CD4-positive, CD25-positive, alpha-beta regulatory T cell (primary cell): ENCODE data around the gene CXXC5. TPM values are rescaled to one million over a fixed set of nuclear protein-coding genes. Genes with fewer than 3 reads are reported as not detected.

Experiments used
- ATAC-seq, 2 donors: fragments of 150-1000 bp; cut with Tn5 transposase; one replicate each; pipeline ENCODE4 v1.10.0; 2021; ENCODE audit warnings: low read depth in 2 of 2, moderate number of reproducible peaks in 2 of 2, moderate library complexity in 1 of 2
- DNase-seq, 3 donors: peaks; one replicate each; pipeline versions ENCODE4 v3.0.0 to v3.0.0-alpha.2; 2012 to 2022; ENCODE audit warnings: mixed read lengths in 1 of 3
- H3K27ac ChIP-seq: one replicate; pipeline ENCODE4 v1.7.0; 2013; ENCODE audit warnings: mild to moderate bottlenecking, low read length; ENCODE audit not compliant: insufficient read depth, poor library complexity, severe bottlenecking
- H3K27me3 ChIP-seq: one replicate; pipeline ENCODE4 v1.7.0; 2013; ENCODE audit warnings: low read length; ENCODE audit not compliant: control insufficient read depth, insufficient read depth
- H3K36me3 ChIP-seq: one replicate; pipeline ENCODE4 v1.7.0; 2013; ENCODE audit warnings: mild to moderate bottlenecking, low read length, moderate library complexity; ENCODE audit not compliant: control insufficient read depth, insufficient read depth
- H3K4me1 ChIP-seq: 2 replicates; pipeline ENCODE4 v1.7.0; 2013; ENCODE audit warnings: mild to moderate bottlenecking, low read length; ENCODE audit not compliant: insufficient read depth, control insufficient read depth, poor library complexity, severe bottlenecking
- H3K4me3 ChIP-seq: one replicate; pipeline ENCODE4 v1.7.0; 2013; ENCODE audit warnings: low read depth, mild to moderate bottlenecking, low read length, moderate library complexity
- H3K9me3 ChIP-seq, 2 experiments: 1 replicate in 1 of 2; 2 replicates in 1 of 2; pipeline ENCODE4 v1.7.0; 2013; ENCODE audit warnings: low read length in 2 of 2, mild to moderate bottlenecking in 1 of 2, moderate library complexity in 1 of 2; ENCODE audit not compliant: control insufficient read depth in 2 of 2
- H3K27ac Mint-ChIP-seq, 3 donors: one replicate each; pipeline ENCODE4 v1.8.0; 2020 to 2022; ENCODE audit warnings: mild to moderate bottlenecking in 3 of 3, mixed read lengths in 3 of 3, moderate library complexity in 2 of 3
- H3K27me3 Mint-ChIP-seq: one replicate; pipeline ENCODE4 v1.8.0; 2022; ENCODE audit warnings: mild to moderate bottlenecking, mixed read lengths
- H3K36me3 Mint-ChIP-seq: one replicate; pipeline ENCODE4 v1.8.0; 2020; ENCODE audit warnings: mixed read lengths
- H3K4me1 Mint-ChIP-seq, 4 donors: one replicate each; pipeline ENCODE4 v1.8.0; 2020 to 2022; ENCODE audit warnings: mixed read lengths in 4 of 4, mild to moderate bottlenecking in 1 of 4
- H3K4me3 Mint-ChIP-seq, 4 donors: one replicate each; pipeline ENCODE4 v1.8.0; 2020 to 2022; ENCODE audit warnings: mild to moderate bottlenecking in 4 of 4, mixed read lengths in 4 of 4, moderate library complexity in 3 of 4
- H3K9me3 Mint-ChIP-seq, 7 donors: one replicate each; pipeline ENCODE4 v1.8.0; 2020 to 2022; ENCODE audit warnings: mixed read lengths in 7 of 7, mild to moderate bottlenecking in 3 of 7, moderate library complexity in 2 of 7
- polyA plus RNA-seq, 4 donors: library from polyadenylated mRNA; unstranded; fragments of 300-500 nt; fragmentation: Illumina TruSeq; gene quantifications; one replicate each; pipeline ENCODE4 v1.2.3, GENCODE V29; 2021
- total RNA-seq: library from RNA; stranded (reverse); gene quantifications from one replicate; pipeline ENCODE4 v1.2.3, GENCODE V29; 2022

CXXC5 gene
- total and polyA plus RNA-seq, 5 donors from 2014 or later, result 4.6 to 12.7 (median 8.0) TPM

GRCh38 chr5:139654871-139655491 lies 6.8 kb downstream of the CXXC5 start:
- H3K9me3 ChIP-seq, result no peaks in the 10 kb centered on the region
- no peak overlapping the region for H3K4me3 ChIP-seq
- Mint-ChIP-seq H3K9me3 (no peaks in the 10 kb centered on the region), H3K4me3 (no peak overlapping the region), H3K4me1 (peaks cover 6 to 58% (median 22%) of the 10 kb centered on the region in 4 donors), H3K27me3 (peaks cover 32% of the 10 kb centered on the region), H3K36me3 (peaks cover 4% of the 10 kb centered on the region), H3K27ac (no peak overlapping the region)
- H3K27ac ChIP-seq, result no peak overlapping the region
- DNase-seq, result no peak
- H3K27me3 ChIP-seq, result peaks cover 10% of the 10 kb centered on the region
- no peaks in the 10 kb centered on the region for H3K36me3 ChIP-seq
- no peak for ATAC-seq
- peaks cover 20% of the 10 kb centered on the region for H3K4me1 ChIP-seq

- H3K9me3 Mint-ChIP-seq, result no peaks in the 10 kb centered on the region
- Histone ChIP-seq H3K4me1 (peaks cover 12% of the 10 kb centered on the region), H3K27me3 (peaks cover 10% of the 10 kb centered on the region), H3K27ac (no peak overlapping the region), H3K36me3 (no peaks in the 10 kb centered on the region), H3K9me3 (no peaks in the 10 kb centered on the region), H3K4me3 (no peak overlapping the region)
- no peak overlapping the region for H3K4me3 Mint-ChIP-seq
- no peak for DNase-seq
- no peak for ATAC-seq
- H3K27ac Mint-ChIP-seq, result no peak overlapping the region
- peaks cover 4% of the 10 kb centered on the region for H3K36me3 Mint-ChIP-seq
- peaks cover 6 to 54% (median 22%) of the 10 kb centered on the region in 4 donors for H3K4me1 Mint-ChIP-seq
- H3K27me3 Mint-ChIP-seq, result peaks cover 26% of the 10 kb centered on the region
Observed at GRCh38 chr5:139655727-139656271, 7.7 kb downstream of the CXXC5 start.

GRCh38 chr5:139657363-139658321 lies 9.5 kb downstream of the CXXC5 start:
- H3K27me3 Mint-ChIP-seq, result peaks cover 7% of the 10 kb centered on the region
- peaks cover 4% of the 10 kb centered on the region for H3K36me3 Mint-ChIP-seq
- no peak overlapping the region for H3K4me3 ChIP-seq
- H3K4me1 ChIP-seq, result no peaks in the 10 kb centered on the region
- ATAC-seq, result no peak
- DNase-seq, result no peak
- H3K27ac ChIP-seq, result no peak overlapping the region
- no peaks in the 10 kb centered on the region for H3K36me3 ChIP-seq
- H3K27ac Mint-ChIP-seq, result peak overlapping the region in 1 of 3 donors; percentile 82
- peaks cover 2 to 43% (median 8%) of the 10 kb centered on the region in 4 donors for H3K4me1 Mint-ChIP-seq
- H3K9me3 ChIP-seq, result no peaks in the 10 kb centered on the region
- H3K27me3 ChIP-seq, result peaks cover under 1% of the 10 kb centered on the region
- H3K4me3 Mint-ChIP-seq, result peak overlapping the region in 1 of 4 donors; percentile 53
- H3K9me3 Mint-ChIP-seq, result no peaks in the 10 kb centered on the region

GRCh38 chr5:139658501-139658927 lies 10.4 kb downstream of the CXXC5 start:
- Histone ChIP-seq H3K27me3 (no peaks in the 10 kb centered on the region), H3K36me3 (no peaks in the 10 kb centered on the region), H3K4me3 (no peak overlapping the region), H3K9me3 (no peaks in the 10 kb centered on the region), H3K27ac (no peak overlapping the region), H3K4me1 (no peaks in the 10 kb centered on the region)
- Mint-ChIP-seq H3K27ac (peak overlapping the region in 1 of 3 donors; percentile 29), H3K4me3 (peak overlapping the region in 2 of 4 donors; percentile 31 to 53), H3K4me1 (peaks cover 0 to 39% (median 6%) of the 10 kb centered on the region in 4 donors), H3K36me3 (peaks cover 4% of the 10 kb centered on the region), H3K27me3 (no peaks in the 10 kb centered on the region), H3K9me3 (no peaks in the 10 kb centered on the region)
- DNase-seq (no peak), ATAC-seq (no peak)

GRCh38 chr5:139658928-139659667 lies 10.9 kb downstream of the CXXC5 start:
- ATAC-seq (no peak), DNase-seq (no peak)
- H3K27me3 Mint-ChIP-seq, result no peaks in the 10 kb centered on the region
- no peaks in the 10 kb centered on the region for H3K36me3 ChIP-seq
- no peaks in the 10 kb centered on the region for H3K27me3 ChIP-seq
- H3K4me1 Mint-ChIP-seq, result peaks cover 0 to 34% (median 6%) of the 10 kb centered on the region in 4 donors
- peak overlapping the region in 1 of 3 donors; percentile 29 for H3K27ac Mint-ChIP-seq
- no peaks in the 10 kb centered on the region for H3K9me3 Mint-ChIP-seq
- no peak overlapping the region for H3K4me3 ChIP-seq
- no peaks in the 10 kb centered on the region for H3K4me1 ChIP-seq
- H3K27ac ChIP-seq, result no peak overlapping the region
- H3K4me3 Mint-ChIP-seq, result peak overlapping the region in 1 of 4 donors; percentile 31
- H3K9me3 ChIP-seq, result no peaks in the 10 kb centered on the region
- H3K36me3 Mint-ChIP-seq, result peaks cover 4% of the 10 kb centered on the region

GRCh38 chr5:139659695-139660101 lies 11.5 kb downstream of the CXXC5 start:
- H3K4me1 Mint-ChIP-seq, result peaks cover 0 to 29% (median 6%) of the 10 kb centered on the region in 4 donors
- H3K27me3 ChIP-seq, result no peaks in the 10 kb centered on the region
- H3K9me3 ChIP-seq, result no peaks in the 10 kb centered on the region
- H3K36me3 Mint-ChIP-seq, result peaks cover 4% of the 10 kb centered on the region
- no peak overlapping the region for H3K4me3 Mint-ChIP-seq
- no peak overlapping the region for H3K27ac ChIP-seq
- no peaks in the 10 kb centered on the region for H3K9me3 Mint-ChIP-seq
- H3K27ac Mint-ChIP-seq, result no peak overlapping the region
- H3K4me3 ChIP-seq, result no peak overlapping the region
- no peaks in the 10 kb centered on the region for H3K4me1 ChIP-seq
- no peaks in the 10 kb centered on the region for H3K36me3 ChIP-seq
- DNase-seq (no peak), ATAC-seq (no peak)
- H3K27me3 Mint-ChIP-seq, result no peaks in the 10 kb centered on the region
